Endothelial cell of hepatic sinusoid (primary cell): ENCODE data around the gene RBM15.

ENCODE experiments used
- in situ Hi-C: cut with HindIII; loops from 2 replicates; pipeline ENCODE4 v1.10.0; 2017; ENCODE audit warnings: low sequenced_read_pairs

RBM15 gene

DNA sequence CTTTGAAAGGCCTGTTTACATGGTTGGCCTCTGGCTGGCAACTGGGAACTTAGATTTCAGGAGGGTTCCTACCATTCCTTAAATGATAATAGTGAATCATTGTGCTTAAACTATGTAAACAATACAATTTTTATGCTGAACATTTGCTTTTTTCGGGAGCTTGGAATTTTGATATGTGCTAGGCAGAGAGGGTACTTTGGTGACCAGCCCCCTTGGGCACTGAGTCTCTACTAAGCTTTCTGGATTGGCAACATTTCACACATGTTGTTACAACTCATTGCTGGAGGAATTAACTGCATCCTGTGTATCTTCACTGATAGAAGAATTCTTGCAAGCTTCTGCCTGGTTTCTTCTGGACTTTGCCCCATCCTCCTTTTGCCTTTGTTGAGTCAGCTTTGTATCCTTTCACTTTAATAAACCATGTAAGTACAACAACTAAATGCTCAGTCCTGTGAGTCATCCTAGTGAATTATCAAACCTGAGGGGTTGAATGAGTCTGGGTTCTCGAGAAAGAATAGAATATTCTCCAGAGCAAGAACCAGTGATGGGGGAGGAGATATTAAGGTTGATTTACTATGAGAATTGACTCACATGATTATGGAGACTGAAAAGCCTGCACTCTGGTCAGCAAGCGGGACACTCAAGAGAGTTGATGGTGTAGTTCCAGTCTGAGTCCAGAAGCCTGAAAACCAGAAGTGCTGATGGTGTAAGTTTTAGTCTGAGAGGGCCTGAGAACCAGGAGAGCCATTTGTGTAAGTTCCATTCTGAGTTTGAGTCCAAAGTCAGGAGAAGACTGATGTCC lies 54.7 kb downstream of the RBM15 start:
- in situ Hi-C loops: no loop called here

GRCh38 chr1:110394493-110394820 lies 55.3 kb downstream of the RBM15 start:
- in situ Hi-C loops: no loop called here
